GM19372 (cell line): ENCODE results near the gene UTY.

ENCODE experiments used
- ATAC-seq: cut with Tn5 transposase; IDR thresholded peaks from one replicate; pipeline ENCODE4 v1.9.1; 2021; ENCODE audit warnings: mild to moderate bottlenecking, low read depth, moderate library complexity; ENCODE audit not compliant: unreplicated experiment

The UTY gene

GRCh38 chrY:13416869-13417661, 62.8 kb downstream of the UTY start:
- peak; percentile 67 for ATAC-seq

- ATAC-seq: no peak
Observed at GRCh38 chrY:13415556-13415955, 64.3 kb downstream of the UTY start.

DNA sequence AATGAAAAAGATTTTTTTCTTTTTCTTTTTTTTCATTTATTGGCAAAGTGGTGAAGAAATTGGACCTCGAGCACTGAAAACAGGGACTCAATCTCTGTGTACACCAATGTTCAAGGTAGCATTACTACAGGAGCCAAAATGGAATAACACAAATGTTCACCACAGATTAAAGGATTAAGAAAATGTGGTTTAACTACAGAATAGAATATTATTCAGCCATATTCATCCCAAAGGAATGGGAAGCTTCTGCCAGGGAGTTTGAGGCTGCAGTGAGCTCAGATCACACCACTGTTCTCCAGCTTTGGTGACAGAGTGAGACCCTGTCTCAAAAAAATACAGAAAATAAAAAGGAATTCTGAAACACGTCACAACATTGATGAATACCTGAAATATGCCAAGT, 81.0 kb downstream of the UTY start:
- no peak for ATAC-seq

- no peak for ATAC-seq
Observed at GRCh38 chrY:13381110-13381683, 98.6 kb downstream of the UTY start.

GRCh38 chrY:13370868-13371800, 108.7 kb downstream of the UTY start:
- no peak for ATAC-seq

GRCh38 chrY:13370245-13370644, 109.6 kb downstream of the UTY start:
- peak; percentile 56 for ATAC-seq

DNA sequence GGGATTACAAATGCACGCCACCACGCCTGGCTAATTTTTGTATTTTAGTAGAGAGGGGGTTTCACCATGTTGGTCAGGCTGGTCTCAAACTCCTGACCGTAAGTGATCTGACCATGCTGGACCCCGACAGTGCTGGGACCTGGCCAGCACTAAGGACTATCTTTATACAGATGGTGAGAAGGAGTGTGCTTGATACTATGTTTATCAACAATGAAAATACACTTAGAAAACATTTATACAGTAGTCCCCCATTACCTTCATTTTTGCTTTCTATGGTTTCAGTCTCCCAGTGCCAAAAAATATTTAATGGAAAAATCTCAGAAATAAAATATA, 111.4 kb downstream of the UTY start:
- no peak for ATAC-seq

DNA sequence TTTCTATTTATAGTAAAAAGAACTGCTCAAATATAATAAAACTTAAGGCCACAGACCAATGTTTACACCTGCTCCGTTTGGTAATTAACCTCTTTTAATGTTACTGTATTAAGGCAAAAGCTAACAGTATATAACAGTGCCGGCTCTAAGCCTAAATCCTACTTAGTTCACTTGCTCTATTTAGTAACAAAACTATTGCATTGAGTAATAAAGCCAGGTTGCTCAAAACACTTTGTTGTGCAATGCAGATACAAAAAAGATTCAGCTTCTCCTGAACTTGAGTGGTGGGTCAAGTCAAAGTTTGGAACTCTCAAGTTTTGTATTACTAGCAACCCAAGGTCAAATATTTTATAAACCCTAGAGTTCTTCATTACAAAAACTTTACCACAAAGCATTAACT, 116.2 kb downstream of the UTY start:
- ATAC-seq: no peak

DNA sequence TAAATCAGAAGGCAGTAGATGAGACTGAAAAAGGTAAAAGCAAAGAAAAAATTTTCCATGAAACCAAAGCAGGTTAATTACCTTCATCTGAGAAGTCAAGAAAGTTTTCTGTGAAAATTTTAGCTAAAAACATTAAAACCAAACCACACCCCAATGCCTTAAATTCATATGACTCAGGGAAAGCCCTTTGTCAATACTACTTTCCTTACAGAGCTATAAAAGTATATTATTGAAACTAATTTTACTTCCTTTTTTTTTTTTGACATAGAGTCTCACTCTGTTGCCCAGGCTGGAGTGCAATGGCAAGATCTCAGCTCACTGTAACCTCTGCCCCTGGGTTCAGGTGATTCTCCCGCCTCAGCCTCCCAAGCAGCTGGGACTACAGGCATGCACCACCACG, 117.2 kb downstream of the UTY start:
- no peak for ATAC-seq

GRCh38 chrY:13361656-13362636, 117.9 kb downstream of the UTY start:
- no peak for ATAC-seq

DNA sequence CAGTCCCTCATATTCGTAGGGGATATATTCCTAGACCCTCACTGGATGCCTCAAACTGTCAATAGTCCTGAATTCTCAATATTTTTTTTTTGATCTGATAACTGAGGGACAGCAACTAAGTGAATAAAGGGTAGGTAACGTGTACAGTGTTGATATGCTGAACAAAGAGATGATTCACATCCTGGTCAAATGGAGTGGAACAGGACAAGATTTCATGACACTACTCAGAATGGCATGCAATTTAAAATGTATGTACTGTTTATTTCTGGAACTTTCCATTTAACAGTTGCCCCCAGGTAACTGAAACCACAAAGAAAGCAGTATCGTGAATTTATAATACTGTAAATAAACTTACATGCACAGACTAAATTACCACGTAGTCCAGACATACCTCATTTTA, 128.4 kb downstream of the UTY start:
- ATAC-seq: no peak

DNA sequence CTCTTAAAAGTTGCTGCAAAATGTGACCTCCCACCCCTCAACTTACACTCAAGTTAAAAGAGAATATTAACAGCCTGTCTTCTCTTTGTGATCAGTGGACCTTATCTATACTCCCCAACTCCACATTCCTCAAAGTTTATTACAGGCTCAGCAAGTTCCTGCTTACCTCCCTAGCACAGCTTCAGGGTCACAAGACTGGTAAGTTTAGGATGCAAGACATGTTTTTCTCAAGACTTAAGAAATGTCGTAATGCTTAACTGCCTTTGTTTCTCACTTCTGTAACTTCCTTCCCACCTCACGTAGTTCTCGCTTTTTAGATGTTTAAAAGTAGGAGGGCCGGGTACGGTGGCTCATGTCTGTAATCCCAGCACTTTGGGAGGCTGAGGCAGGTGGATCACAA, 132.7 kb downstream of the UTY start:
- no peak for ATAC-seq

DNA sequence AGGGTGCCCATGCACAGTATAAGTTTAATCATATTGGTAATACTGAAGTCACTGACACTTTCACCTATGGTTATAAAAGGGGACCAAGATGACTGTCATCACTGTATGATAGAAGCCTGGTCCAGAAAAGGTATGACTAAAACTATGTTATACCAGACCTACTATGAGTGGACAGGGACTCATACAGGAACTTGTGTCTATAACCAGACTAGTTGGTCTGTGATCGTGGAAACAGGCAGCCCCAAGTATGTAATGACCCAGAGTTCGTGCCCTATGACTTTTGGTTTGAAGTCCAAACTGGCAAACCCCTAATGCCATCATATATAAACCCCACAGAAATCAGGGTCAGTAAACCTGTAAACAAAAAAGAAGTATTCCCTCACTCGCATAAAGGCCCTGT, 134.3 kb downstream of the UTY start:
- no peak for ATAC-seq

DNA sequence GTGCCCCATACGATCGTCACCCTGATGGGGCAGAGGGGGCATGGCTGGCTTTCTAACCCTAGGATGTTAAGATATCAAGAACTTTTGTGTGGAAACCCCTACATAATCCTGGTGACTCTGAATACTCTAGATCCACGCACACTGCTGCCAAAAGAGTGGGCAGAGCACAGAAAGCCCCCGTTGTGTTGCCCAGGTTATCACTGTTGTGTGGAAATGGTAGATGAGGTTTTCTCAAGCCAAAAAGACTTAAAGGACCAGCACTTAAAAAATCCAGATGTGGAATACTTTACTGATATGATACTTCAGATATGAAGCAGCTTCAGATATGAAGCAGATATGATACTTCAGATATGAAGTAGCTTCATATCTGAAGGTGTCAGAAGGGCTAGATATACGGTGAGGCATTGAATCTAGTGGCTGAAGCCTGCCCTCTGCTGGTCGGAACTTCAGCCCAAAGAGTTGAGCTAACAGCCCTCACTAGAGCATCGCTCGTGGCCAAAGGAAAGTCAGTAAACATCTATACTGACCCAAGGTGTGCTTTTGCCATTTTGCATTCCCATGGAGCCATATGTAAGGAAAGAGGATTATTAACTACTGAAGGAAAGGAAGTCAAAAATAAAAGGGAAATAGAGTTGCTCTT, 136.4 kb downstream of the UTY start:
- no peak for ATAC-seq

GRCh38 chrY:13339939-13340338, 139.9 kb downstream of the UTY start:
- ATAC-seq: no peak

DNA sequence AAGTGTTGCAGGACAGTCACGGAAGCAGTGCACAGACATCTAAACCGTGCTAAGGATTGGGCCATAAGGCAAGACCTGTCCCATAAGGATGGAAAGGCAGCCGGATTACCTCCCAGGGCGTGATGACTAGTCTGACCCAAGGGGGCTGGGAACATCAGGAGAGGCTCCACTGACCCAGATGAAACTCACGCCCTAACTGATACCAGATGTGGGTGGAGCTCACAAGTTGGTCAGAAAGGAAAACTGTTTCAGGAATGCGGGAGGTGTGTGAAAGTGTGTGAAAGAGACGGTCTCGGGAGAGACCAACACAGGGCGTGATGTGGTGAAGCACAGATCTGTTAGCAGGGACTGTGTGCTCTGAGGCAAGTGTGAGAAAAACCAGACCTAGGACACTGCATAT, 140.5 kb downstream of the UTY start:
- no peak for ATAC-seq

GRCh38 chrY:13338711-13339110, 141.1 kb downstream of the UTY start:
- no peak for ATAC-seq

DNA sequence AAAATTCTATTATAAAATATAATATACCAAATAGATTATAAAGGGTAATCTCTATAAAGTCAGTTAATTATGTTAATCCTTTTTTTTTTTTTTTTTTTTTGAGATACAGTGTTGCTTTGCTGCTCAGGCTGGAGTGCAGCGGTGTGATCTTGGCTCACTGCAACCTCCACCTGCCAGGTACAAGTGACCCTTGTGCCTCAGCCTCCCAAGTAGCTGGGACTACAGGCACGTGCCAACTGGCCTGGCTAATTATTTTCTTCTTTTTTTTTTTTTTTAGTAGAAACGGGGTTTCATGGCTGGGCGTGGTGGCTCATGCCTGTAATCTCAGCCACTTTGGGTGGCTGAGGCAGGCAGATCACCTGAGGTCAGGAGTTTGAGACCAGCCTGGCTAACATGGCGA, 141.9 kb downstream of the UTY start:
- no peak for ATAC-seq

GRCh38 chrY:13333791-13334190, 146.0 kb downstream of the UTY start:
- no peak for ATAC-seq

DNA sequence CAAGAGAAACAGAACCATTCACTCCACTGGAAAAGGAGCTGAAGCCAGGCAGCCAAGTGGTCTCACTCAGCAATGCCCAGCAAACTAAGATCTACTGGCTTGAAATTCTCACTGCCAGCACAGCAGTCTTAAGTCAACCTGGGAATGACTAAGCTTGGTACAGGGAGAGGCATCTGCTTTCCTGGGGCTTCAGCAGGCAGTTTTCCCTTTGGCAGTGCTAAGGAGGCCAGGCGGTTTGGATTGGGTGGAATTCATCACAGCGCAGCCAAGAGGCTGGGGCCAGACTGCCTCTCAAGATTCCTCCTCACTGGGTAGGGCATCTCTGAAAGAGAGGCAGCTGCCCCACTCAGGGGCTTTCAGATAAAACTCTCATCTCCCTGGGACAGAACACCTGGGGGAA, 149.2 kb downstream of the UTY start:
- ATAC-seq: no peak
